IPS-18a (cell line): ENCODE results near the gene ASCC1.

Experiments
- H3K27ac ChIP-seq: one replicate; pipeline ENCODE4 v1.5.1; 2013; ENCODE audit warnings: low read length
- H3K27me3 ChIP-seq: one replicate; pipeline ENCODE4 v1.6.1; 2013; ENCODE audit warnings: mild to moderate bottlenecking, low read length; ENCODE audit not compliant: control insufficient read depth, insufficient read depth
- H3K36me3 ChIP-seq: one replicate; pipeline ENCODE4 v1.6.1; 2013; ENCODE audit warnings: low read depth, low read length; ENCODE audit not compliant: control insufficient read depth
- H3K4me1 ChIP-seq: one replicate; pipeline ENCODE4 v1.6.1; 2013; ENCODE audit warnings: low read depth, low read length; ENCODE audit not compliant: control insufficient read depth
- H3K4me3 ChIP-seq: one replicate; pipeline ENCODE4 v1.5.1; 2013; ENCODE audit warnings: low read length
- H3K9ac ChIP-seq: one replicate; pipeline ENCODE4 v1.6.1; 2013; ENCODE audit warnings: mild to moderate bottlenecking, low read length, moderate library complexity
- H3K9me3 ChIP-seq: one replicate; pipeline ENCODE4 v1.6.1; 2013; ENCODE audit warnings: low read depth, low read length; ENCODE audit not compliant: control insufficient read depth

Gene ASCC1

DNA sequence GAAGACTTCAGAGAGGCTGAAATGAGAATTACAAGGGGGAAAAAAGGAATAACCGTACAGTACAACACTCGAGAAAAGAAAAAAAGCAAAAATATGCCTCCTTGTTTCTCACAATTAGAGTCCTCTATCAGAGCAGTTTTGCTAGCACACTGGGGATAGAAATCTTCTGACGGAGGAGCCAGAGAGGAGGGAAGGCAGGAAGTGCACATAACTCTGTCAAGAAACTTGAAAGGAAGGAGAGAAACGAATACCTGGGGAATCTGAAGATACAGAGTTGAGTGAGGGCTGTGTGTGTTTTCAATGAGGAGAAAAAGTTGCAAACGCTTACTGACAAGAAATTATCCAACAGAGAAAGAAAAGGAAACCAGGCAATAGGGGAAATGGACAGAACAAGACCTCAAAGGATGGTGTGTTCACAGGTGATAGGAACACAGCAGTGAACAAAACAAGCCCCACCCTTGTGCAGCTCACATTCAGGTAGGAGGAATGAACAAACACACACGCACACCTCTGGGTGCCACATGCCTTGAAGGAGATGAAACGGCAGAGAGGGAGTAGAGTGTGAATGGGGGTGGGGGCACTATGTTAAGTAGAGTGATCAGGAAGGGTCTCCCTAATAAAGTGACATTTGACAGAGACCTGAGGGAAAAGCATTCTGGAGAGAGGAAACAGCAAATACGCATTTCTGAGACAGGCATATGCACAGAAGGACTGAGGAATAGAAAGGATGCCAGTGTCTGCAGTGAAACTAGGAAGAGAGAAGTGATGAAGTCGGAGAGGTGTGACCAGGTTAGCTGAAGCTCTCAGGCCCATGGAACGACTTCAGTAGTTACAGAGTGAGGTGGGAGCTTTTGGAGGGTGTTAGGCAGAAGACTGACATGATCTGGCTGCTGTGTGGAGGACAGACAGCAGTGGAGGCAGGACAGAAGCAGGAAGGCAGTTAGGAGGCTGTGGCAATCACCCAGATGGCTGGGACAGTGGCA, 81.0 kb downstream of the ASCC1 start:
- Histone ChIP-seq H3K9me3 (no peaks in the 10 kb centered on the region), H3K4me1 (peaks cover 2% of the 10 kb centered on the region), H3K36me3 (no peaks in the 10 kb centered on the region), H3K9ac (no peak overlapping the region), H3K27ac (no peak overlapping the region), H3K4me3 (no peak overlapping the region), H3K27me3 (no peaks in the 10 kb centered on the region)

DNA sequence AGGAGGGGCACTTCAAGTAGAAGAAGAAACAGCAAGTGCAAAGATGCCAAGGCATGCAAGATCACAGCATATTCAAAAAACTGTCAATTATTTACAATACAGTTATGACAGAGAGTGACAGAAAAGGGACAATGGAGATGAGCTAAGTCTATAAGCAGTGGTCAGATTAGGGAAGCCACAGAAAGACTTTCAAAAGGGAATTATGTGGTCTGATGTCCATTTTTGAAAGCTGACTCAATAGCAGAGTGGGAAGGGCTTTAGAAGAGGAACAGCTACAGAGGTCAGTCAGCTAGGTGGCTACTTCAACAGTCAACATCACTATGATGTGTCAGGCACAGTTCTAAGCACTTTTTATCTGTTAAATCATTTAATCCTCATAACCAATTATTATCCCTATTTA, 82.6 kb downstream of the ASCC1 start:
- H3K27me3 ChIP-seq, result no peaks in the 10 kb centered on the region
- no peaks in the 10 kb centered on the region for H3K36me3 ChIP-seq
- H3K9me3 ChIP-seq, result no peaks in the 10 kb centered on the region
- no peaks in the 10 kb centered on the region for H3K4me1 ChIP-seq
- no peak overlapping the region for H3K4me3 ChIP-seq
- H3K9ac ChIP-seq, result no peak overlapping the region
- no peak overlapping the region for H3K27ac ChIP-seq

DNA sequence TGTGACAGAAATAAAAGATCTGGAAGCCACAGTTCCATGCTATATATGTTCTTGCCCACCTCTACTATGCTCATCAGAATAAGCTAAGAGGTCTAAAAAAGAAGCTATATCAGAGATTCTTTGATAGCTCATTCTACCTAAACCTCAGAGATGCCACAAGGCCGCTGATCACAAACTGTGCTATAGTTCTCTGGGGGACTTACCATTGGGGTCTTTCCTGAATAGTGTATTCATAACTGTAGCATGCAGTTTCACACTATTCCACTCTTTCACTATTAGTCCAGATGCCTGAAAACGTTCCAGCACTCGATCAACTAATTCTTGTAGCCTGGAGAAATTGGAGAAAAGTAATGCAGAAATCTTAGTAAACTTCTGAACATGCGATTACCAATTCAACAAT, 83.2 kb downstream of the ASCC1 start:
- no peak overlapping the region for H3K27ac ChIP-seq
- no peaks in the 10 kb centered on the region for H3K27me3 ChIP-seq
- H3K9me3 ChIP-seq, result no peaks in the 10 kb centered on the region
- H3K4me1 ChIP-seq, result no peaks in the 10 kb centered on the region
- no peak overlapping the region for H3K9ac ChIP-seq
- no peaks in the 10 kb centered on the region for H3K36me3 ChIP-seq
- no peak overlapping the region for H3K4me3 ChIP-seq

DNA sequence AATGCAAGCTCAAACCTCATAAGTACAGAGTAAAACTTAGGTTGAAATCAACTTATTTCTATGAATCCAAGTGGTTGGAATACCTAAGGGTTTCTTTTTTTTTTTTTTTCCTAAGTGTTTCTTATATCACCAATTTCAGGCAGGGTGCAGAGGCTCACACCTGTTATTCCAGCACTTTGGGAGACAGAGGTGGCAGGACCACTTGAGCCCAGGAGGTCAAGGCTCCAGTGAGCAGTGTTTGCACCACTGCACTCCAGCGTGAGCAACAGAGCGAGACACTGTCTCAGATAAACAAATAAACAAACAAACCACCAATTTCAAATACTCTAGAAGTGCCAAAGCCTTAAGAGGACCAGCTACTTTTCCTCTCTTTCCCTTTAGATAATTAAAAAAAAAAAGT, 88.5 kb downstream of the ASCC1 start:
- H3K27me3 ChIP-seq, result no peaks in the 10 kb centered on the region
- H3K9me3 ChIP-seq, result no peaks in the 10 kb centered on the region
- no peak overlapping the region for H3K27ac ChIP-seq
- no peaks in the 10 kb centered on the region for H3K4me1 ChIP-seq
- H3K36me3 ChIP-seq, result no peaks in the 10 kb centered on the region
- H3K4me3 ChIP-seq, result no peak overlapping the region
- H3K9ac ChIP-seq, result no peak overlapping the region

DNA sequence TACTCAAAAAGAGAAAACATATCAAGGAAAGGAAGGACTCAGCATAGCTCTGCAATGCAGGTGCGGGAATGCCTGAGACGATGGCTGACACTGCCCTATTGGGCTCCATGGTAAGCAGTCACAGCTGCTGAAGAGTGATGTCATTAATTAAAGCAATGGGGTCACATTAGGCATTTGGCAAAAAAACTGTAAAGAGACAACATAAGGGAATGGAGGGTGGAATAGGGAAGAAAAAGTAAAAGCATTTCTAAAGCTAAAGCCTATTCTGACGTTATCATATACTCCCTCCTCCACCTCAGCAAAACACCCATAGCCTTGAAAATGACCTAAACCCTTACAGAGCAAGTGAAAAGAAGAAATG, 89.2 kb downstream of the ASCC1 start:
- Histone ChIP-seq H3K27me3 (no peaks in the 10 kb centered on the region), H3K9ac (no peak overlapping the region), H3K4me1 (no peaks in the 10 kb centered on the region), H3K9me3 (no peaks in the 10 kb centered on the region), H3K36me3 (no peaks in the 10 kb centered on the region), H3K27ac (no peak overlapping the region), H3K4me3 (no peak overlapping the region)

DNA sequence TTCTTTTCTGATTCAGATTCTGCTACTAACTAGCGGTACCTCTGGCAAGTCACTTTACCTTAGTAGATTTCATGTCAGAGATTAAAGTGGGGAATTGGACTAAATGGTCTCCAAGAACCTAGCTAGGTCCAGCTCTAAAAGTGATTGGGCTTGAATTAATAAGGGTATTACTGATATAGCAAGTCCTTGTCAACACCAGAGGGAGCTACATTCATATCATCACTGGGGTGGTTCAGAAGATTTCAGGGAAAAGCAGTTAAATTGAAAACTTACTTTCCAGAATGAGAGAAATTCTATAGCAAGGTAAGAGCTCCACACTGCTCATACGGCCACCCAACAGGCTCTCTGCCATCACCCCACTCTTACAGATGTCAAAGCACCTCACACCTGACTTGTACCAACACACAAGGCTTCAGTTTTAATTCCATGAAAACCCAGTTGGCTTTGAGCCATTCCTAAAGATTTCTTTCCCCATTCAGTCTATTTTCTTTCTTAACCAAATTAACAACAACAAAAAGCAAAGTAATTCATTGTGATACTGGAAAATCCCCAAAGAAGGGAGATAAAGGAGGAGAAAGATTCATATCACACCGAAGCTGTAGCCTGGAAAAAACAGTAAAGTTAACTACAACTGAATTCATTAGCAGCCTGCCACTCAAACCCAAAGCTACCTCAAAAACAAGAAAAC, 89.7 kb downstream of the ASCC1 start:
- H3K9ac ChIP-seq, result no peak overlapping the region
- H3K27ac ChIP-seq, result no peak overlapping the region
- no peaks in the 10 kb centered on the region for H3K9me3 ChIP-seq
- H3K27me3 ChIP-seq, result no peaks in the 10 kb centered on the region
- no peaks in the 10 kb centered on the region for H3K36me3 ChIP-seq
- H3K4me1 ChIP-seq, result no peaks in the 10 kb centered on the region
- H3K4me3 ChIP-seq, result no peak overlapping the region

DNA sequence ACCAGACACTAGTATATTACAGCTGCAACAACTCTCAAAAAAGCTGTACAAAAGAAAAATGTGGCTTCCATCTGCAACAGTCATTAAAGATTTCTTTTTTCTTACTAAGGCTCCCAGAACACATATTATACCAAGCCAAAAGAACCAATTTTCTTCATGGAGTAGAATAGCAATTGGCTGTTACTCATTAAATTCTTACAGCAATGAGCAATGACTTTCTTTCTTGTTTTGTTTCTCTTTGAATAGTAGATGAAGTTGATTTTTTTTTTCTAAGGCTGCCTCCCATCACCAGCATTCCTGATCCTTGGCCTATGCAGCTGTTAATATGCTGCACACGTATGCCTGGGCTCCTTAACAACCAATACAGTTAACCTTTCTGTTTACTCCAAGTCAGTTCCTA, 91.1 kb downstream of the ASCC1 start:
- Histone ChIP-seq H3K36me3 (no peaks in the 10 kb centered on the region), H3K27ac (no peak overlapping the region), H3K9ac (no peak overlapping the region)

DNA sequence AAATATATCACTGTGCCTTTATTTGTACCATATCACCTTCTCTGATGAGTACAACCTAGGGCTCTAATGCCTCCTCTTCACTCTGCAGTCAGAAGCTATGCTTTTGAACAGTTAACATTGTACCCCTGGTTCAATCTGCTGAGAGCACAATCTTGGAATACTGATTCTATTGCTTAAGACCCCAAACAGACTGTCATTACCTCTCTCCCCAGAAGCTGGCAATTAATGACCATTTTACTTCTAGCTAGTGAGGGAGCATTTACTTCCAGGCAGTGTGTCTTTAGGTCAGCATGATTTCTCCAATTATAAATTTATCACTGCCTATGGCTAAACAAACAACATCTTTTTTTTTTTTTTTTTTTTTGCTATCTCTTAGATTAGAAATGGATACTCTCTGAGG, 91.7 kb downstream of the ASCC1 start:
- Histone ChIP-seq H3K9ac (no peak overlapping the region), H3K27me3 (no peaks in the 10 kb centered on the region), H3K36me3 (no peaks in the 10 kb centered on the region), H3K4me1 (no peaks in the 10 kb centered on the region), H3K27ac (no peak overlapping the region), H3K9me3 (no peaks in the 10 kb centered on the region), H3K4me3 (no peak overlapping the region)

More for the DNA sequence above, 91.1 kb downstream of the ASCC1 start:
- Histone ChIP-seq H3K9me3 (no peaks in the 10 kb centered on the region), H3K4me3 (no peak overlapping the region), H3K27me3 (no peaks in the 10 kb centered on the region), H3K4me1 (no peaks in the 10 kb centered on the region)

DNA sequence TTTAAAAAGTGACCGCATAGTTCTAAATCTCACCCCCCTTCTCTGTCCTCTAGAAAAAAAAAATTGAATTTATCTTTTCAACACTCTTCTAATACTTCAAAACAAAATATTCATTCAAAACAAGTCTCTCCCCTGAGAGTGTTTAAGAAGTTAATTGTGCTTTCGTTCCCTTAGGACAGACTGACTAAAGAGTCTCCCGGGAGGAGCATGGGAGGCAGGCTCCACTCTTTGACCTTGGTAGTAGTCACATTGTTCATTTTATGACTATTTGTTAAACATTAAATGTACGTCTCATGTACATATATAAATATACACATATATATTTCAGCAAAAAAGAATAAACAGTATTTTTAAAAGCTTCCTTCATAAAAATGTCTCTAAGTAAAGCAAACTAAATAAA, 92.5 kb downstream of the ASCC1 start:
- Histone ChIP-seq H3K4me1 (no peaks in the 10 kb centered on the region), H3K27me3 (no peaks in the 10 kb centered on the region), H3K27ac (no peak overlapping the region), H3K36me3 (no peaks in the 10 kb centered on the region), H3K9me3 (no peaks in the 10 kb centered on the region), H3K4me3 (no peak overlapping the region), H3K9ac (no peak overlapping the region)

DNA sequence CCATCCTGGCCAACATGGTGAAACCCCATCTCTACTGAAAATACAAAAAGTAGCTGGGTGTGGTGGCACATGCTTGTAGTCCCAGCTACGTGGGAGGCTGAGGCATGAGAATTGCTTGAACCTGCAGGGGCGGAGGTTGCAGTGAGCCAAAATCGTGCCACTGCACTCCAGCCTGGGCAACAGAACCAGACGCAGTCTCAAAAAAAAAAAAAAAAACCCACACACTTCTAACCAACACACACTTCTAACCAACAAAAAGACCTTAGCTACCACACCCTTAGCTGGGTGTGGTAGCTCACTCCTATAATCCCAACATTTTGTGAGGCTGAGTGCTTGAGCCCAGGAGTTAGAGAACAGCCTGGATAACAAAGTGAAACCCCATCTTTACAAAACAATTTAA, 93.9 kb downstream of the ASCC1 start:
- Histone ChIP-seq H3K4me1 (no peaks in the 10 kb centered on the region), H3K9me3 (no peaks in the 10 kb centered on the region), H3K36me3 (no peaks in the 10 kb centered on the region), H3K4me3 (no peak overlapping the region), H3K9ac (no peak overlapping the region), H3K27me3 (no peaks in the 10 kb centered on the region), H3K27ac (no peak overlapping the region)

DNA sequence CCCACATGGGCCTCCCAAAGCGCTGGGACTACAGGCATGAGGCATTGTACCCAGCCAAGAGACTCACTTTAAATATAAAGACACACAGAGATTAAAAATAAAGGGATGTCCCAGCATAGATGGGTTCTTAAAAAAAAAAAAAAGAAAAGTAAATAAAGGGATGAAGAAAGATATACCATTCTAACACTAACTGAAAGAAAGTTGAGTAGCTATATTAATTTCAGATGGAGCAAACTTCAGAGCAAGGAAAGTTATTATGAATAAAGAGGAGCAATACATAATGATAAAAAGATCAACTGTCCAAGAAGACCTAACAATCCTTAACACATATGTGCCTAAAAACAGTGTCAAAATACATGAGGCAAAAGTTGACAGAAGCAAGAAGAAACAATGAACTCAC, 94.7 kb downstream of the ASCC1 start:
- no peaks in the 10 kb centered on the region for H3K36me3 ChIP-seq
- H3K27me3 ChIP-seq, result no peaks in the 10 kb centered on the region
- H3K4me1 ChIP-seq, result no peaks in the 10 kb centered on the region
- H3K9me3 ChIP-seq, result no peaks in the 10 kb centered on the region
- H3K27ac ChIP-seq, result no peak overlapping the region
- no peak overlapping the region for H3K9ac ChIP-seq
- no peak overlapping the region for H3K4me3 ChIP-seq

DNA sequence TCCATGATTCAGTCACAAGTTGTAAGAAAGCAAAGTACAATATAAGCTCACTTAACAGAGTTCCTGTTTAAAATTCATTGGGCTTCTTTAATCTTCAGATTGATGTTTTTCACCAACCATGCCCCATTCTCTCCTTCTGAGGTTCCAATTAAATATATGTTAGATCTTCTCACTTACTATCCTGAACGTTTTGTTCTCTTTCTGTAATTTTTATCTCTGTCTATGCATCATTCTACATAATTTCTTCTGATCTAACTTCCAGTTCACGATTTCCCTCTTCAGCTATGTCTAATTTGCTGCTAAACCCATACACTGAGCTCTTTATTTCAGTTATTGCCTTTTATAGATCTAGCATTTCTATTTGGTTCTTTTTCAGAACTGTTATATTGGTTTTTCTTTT, 99.7 kb downstream of the ASCC1 start:
- Histone ChIP-seq H3K4me3 (no peak overlapping the region), H3K27me3 (no peaks in the 10 kb centered on the region), H3K4me1 (no peaks in the 10 kb centered on the region), H3K36me3 (no peaks in the 10 kb centered on the region), H3K9me3 (no peaks in the 10 kb centered on the region), H3K27ac (no peak overlapping the region), H3K9ac (no peak overlapping the region)
